Measurements from ENCODE around the gene CCBE1.

DNA sequence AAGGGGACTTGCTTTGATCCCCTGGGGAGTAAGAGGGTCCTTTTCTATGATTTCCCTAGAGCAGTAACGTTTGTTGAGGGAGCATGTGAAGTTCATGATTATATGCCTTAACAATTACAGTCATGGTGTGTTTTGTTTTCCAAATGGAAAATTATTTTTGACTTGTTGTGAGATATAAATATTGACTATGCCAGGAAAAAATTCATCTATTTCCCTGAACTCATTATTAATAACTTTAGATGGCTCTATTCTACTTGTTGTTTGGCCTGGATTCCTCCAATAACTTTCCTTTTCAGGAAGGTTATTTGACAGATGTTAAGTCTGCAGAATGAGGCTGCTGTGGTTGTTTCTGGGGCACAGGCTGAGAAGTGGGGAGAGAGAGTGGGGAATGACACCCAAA is 266.1 kb downstream of the CCBE1 start:
- TF ChIP-seq, protein P1, sequence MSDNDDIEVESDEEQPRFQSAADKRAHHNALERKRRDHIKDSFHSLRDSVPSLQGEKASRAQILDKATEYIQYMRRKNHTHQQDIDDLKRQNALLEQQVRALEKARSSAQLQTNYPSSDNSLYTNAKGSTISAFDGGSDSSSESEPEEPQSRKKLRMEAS (CRISPR knock-in tag; IDR thresholded peaks at IDR 0.05): no peak
- TF ChIP-seq ZBTB17 (CRISPR knock-in tag; IDR thresholded peaks at IDR 0.05): no peak
- no peak for TF ChIP-seq SAP30 (IDR thresholded peaks at IDR 0.05; ENCODE audit: borderline replicate concordance, insufficient read depth, low read depth, low read length, poor library complexity, severe bottlenecking)
- TF ChIP-seq MYC (IDR thresholded peaks at IDR 0.05; ENCODE audit: low read depth, low read length): no peak
- TF ChIP-seq MYC (CRISPR knock-in tag; IDR thresholded peaks at IDR 0.05; ENCODE audit: borderline replicate concordance, low read depth): no peak
- TF ChIP-seq, protein P2, sequence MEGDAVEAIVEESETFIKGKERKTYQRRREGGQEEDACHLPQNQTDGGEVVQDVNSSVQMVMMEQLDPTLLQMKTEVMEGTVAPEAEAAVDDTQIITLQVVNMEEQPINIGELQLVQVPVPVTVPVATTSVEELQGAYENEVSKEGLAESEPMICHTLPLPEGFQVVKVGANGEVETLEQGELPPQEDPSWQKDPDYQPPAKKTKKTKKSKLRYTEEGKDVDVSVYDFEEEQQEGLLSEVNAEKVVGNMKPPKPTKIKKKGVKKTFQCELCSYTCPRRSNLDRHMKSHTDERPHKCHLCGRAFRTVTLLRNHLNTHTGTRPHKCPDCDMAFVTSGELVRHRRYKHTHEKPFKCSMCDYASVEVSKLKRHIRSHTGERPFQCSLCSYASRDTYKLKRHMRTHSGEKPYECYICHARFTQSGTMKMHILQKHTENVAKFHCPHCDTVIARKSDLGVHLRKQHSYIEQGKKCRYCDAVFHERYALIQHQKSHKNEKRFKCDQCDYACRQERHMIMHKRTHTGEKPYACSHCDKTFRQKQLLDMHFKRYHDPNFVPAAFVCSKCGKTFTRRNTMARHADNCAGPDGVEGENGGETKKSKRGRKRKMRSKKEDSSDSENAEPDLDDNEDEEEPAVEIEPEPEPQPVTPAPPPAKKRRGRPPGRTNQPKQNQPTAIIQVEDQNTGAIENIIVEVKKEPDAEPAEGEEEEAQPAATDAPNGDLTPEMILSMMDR (IDR thresholded peaks at IDR 0.05 in 2 of 3, conservative IDR thresholded peaks at IDR 0.05 in 1 of 3; ENCODE audit: insufficient read depth in 2 of 3, low read depth in 1 of 3, low read length in 3 of 3): no peak
- TF ChIP-seq, protein P3, sequence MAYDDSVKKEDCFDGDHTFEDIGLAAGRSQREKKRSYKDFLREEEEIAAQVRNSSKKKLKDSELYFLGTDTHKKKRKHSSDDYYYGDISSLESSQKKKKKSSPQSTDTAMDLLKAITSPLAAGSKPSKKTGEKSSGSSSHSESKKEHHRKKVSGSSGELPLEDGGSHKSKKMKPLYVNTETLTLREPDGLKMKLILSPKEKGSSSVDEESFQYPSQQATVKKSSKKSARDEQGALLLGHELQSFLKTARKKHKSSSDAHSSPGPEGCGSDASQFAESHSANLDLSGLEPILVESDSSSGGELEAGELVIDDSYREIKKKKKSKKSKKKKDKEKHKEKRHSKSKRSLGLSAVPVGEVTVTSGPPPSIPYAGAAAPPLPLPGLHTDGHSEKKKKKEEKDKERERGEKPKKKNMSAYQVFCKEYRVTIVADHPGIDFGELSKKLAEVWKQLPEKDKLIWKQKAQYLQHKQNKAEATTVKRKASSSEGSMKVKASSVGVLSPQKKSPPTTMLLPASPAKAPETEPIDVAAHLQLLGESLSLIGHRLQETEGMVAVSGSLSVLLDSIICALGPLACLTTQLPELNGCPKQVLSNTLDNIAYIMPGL (CRISPR knock-in tag; IDR thresholded peaks at IDR 0.05): no peak
- TF ChIP-seq ZNF695 (CRISPR knock-in tag; IDR thresholded peaks at IDR 0.05): no peak
- TF ChIP-seq RB1 (IDR thresholded peaks at IDR 0.05; ENCODE audit: low read depth): no peak
- no peak for TF ChIP-seq KLF13 (tag; IDR thresholded peaks at IDR 0.05; ENCODE audit: borderline replicate concordance, low read depth)
- no peak for TF ChIP-seq ZC3H11A (IDR thresholded peaks at IDR 0.05; ENCODE audit: low read depth, low read length)
